ENCODE data around the gene RPL18A. TPM values are rescaled to one million over a fixed set of nuclear protein-coding genes. Genes with fewer than 3 reads are reported as not detected.

RPL18A gene
- total RNA-seq, 1 experiment from 2014 or later: 1,054 TPM

GRCh38 chr19:17834350-17835181 is 25.1 kb upstream of the RPL18A start:
- Mint-ChIP-seq H3K27ac (ENCODE audit: unreplicated experiment) (no peak overlapping the region), H3K27me3 (ENCODE audit: unreplicated experiment) (peaks cover 17% of the 10 kb centered on the region), H3K4me1 (ENCODE audit: low read depth, unreplicated experiment) (no peaks in the 10 kb centered on the region), H3K36me3 (ENCODE audit: insufficient read depth, unreplicated experiment) (no peaks in the 10 kb centered on the region), H3K4me3 (ENCODE audit: low read depth, unreplicated experiment) (no peak overlapping the region), H3K9me3 (ENCODE audit: low read depth, unreplicated experiment) (no peaks in the 10 kb centered on the region)
- DNase-seq: no peak
- intact Hi-C loops (cut with micrococcal nuclease; ENCODE audit: unreplicated experiment): no loop called here
- no TSS peak for BruUV-seq (replicated peaks)
- no peak for TF ChIP-seq CTCF (IDR thresholded peaks at IDR 0.05; ENCODE audit: unreplicated experiment)
- CTCF ChIA-PET: no interaction called here

- Mint-ChIP-seq H3K4me3 (ENCODE audit: low read depth, unreplicated experiment) (no peak overlapping the region), H3K27me3 (ENCODE audit: unreplicated experiment) (peaks cover 17% of the 10 kb centered on the region), H3K36me3 (ENCODE audit: insufficient read depth, unreplicated experiment) (no peaks in the 10 kb centered on the region), H3K27ac (ENCODE audit: unreplicated experiment) (no peak overlapping the region), H3K9me3 (ENCODE audit: low read depth, unreplicated experiment) (no peaks in the 10 kb centered on the region), H3K4me1 (ENCODE audit: low read depth, unreplicated experiment) (no peaks in the 10 kb centered on the region)
- DNase-seq: no peak
- TF ChIP-seq CTCF (IDR thresholded peaks at IDR 0.05; ENCODE audit: unreplicated experiment): no peak
- BruUV-seq (replicated peaks): no TSS peak
- intact Hi-C loops (cut with micrococcal nuclease; ENCODE audit: unreplicated experiment): no loop called here
- CTCF ChIA-PET: no interaction called here
These were observed 24.3 kb upstream of the RPL18A start for GRCh38 chr19:17835182-17836006.

GRCh38 chr19:17836530-17836929 is 23.2 kb upstream of the RPL18A start:
- H3K4me1 Mint-ChIP-seq (ENCODE audit: low read depth, unreplicated experiment): no peaks in the 10 kb centered on the region
- no peak for TF ChIP-seq CTCF (IDR thresholded peaks at IDR 0.05; ENCODE audit: unreplicated experiment)
- H3K27me3 Mint-ChIP-seq (ENCODE audit: unreplicated experiment): peaks cover 17% of the 10 kb centered on the region
- H3K36me3 Mint-ChIP-seq (ENCODE audit: insufficient read depth, unreplicated experiment): no peaks in the 10 kb centered on the region
- intact Hi-C loops (cut with micrococcal nuclease; ENCODE audit: unreplicated experiment): no loop called here
- no TSS peak for BruUV-seq (replicated peaks)
- no peak for DNase-seq
- CTCF ChIA-PET: no interaction called here
- no peak overlapping the region for H3K27ac Mint-ChIP-seq (ENCODE audit: unreplicated experiment)
- no peak overlapping the region for H3K4me3 Mint-ChIP-seq (ENCODE audit: low read depth, unreplicated experiment)
- no peaks in the 10 kb centered on the region for H3K9me3 Mint-ChIP-seq (ENCODE audit: low read depth, unreplicated experiment)

- no peak for DNase-seq
- intact Hi-C loops (cut with micrococcal nuclease; ENCODE audit: unreplicated experiment): no loop called here
- no peak for TF ChIP-seq CTCF (IDR thresholded peaks at IDR 0.05; ENCODE audit: unreplicated experiment)
- CTCF ChIA-PET: no interaction called here
- H3K36me3 Mint-ChIP-seq (ENCODE audit: insufficient read depth, unreplicated experiment): no peaks in the 10 kb centered on the region
- H3K27me3 Mint-ChIP-seq (ENCODE audit: unreplicated experiment): peaks cover 17% of the 10 kb centered on the region
- H3K4me3 Mint-ChIP-seq (ENCODE audit: low read depth, unreplicated experiment): no peak overlapping the region
- H3K27ac Mint-ChIP-seq (ENCODE audit: unreplicated experiment): no peak overlapping the region
- H3K9me3 Mint-ChIP-seq (ENCODE audit: low read depth, unreplicated experiment): no peaks in the 10 kb centered on the region
- BruUV-seq (replicated peaks): no TSS peak
- no peaks in the 10 kb centered on the region for H3K4me1 Mint-ChIP-seq (ENCODE audit: low read depth, unreplicated experiment)
These were observed 21.7 kb upstream of the RPL18A start for GRCh38 chr19:17837972-17838371.
